Measurements from ENCODE around the gene ATP8A2.

The ATP8A2 gene

DNA sequence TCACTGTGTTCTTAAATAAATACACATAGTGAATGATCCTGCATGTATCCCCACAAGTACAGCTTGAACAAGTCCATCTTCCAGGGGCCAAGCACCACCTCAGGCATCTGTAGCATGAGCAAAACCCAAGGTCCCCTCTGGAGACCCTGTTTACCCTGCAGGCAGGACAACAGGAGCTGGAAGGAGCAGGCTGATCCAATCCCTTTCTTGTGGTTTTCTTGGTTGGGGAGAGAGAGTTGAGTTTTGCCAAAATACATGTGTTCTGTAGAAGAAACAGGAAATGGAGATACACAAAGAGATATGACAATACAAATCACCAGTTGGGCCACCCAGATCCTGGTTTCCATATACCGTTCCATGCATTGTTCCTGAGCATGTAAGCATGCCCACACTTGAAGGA, 587.2 kb downstream of the ATP8A2 start:
- TF ChIP-seq GATA1 (IDR thresholded peaks at IDR 0.05; ENCODE audit: low read depth, low read length) (no peak), POLR2A (IDR thresholded peaks at IDR 0.05; ENCODE audit: low read length) (no peak)
- no peak for DNase-seq

DNA sequence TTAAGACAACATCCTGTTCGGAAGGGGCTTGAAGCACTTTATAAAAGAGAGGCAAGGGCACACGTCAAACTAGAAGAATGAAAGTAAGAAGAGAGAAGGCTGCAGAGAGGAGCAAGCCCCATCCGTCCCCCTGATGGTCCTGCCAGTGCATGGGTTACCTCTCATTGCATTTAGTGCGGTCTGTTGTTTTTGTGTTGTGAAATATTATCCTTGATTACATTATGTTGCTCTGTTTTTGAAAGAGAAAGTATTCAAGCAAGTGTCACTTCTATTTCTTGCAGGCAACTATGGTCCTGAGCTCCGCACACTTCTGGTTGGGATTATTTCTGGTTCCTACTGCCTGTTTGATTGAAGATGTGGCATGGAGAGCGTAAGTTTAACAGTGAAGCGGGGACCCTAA, 589.5 kb downstream of the ATP8A2 start:
- no peak for TF ChIP-seq POLR2A (IDR thresholded peaks at IDR 0.05; ENCODE audit: low read length)
- no peak for TF ChIP-seq GATA1 (IDR thresholded peaks at IDR 0.05; ENCODE audit: low read depth, low read length)
- DNase-seq: no peak

DNA sequence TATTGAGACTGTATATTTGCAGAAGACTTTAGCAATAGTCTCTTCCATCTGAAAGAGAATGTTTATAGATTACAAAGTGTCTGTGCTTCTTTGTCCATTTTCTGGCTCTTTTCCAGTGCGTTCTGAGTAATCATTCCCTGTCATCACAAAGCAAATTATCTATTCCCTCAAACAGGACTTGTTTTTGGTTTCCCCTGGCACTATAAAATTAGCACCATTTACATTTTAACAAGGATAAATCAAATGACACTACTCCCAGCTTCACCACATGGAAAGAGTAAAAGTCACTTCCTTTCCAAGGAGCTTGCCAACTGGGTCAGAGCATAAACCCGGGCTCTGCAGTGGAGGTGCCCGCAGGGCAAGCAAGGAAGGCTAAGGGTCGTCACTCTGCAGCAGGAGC, 591.9 kb downstream of the ATP8A2 start:
- TF ChIP-seq POLR2A (IDR thresholded peaks at IDR 0.05; ENCODE audit: low read length) (no peak), GATA1 (IDR thresholded peaks at IDR 0.05; ENCODE audit: low read depth, low read length) (no peak)
- no peak for DNase-seq

- no peak for DNase-seq
- no peak for TF ChIP-seq POLR2A (IDR thresholded peaks at IDR 0.05; ENCODE audit: low read length)
- no peak for TF ChIP-seq GATA1 (IDR thresholded peaks at IDR 0.05; ENCODE audit: low read depth, low read length)
These were observed 593.8 kb downstream of the ATP8A2 start for GRCh38 chr13:25965596-25965995.

GRCh38 chr13:25966086-25966485, 594.3 kb downstream of the ATP8A2 start:
- TF ChIP-seq POLR2A (IDR thresholded peaks at IDR 0.05; ENCODE audit: low read length) (no peak), GATA1 (IDR thresholded peaks at IDR 0.05; ENCODE audit: low read depth, low read length) (no peak)
- no peak for DNase-seq

DNA sequence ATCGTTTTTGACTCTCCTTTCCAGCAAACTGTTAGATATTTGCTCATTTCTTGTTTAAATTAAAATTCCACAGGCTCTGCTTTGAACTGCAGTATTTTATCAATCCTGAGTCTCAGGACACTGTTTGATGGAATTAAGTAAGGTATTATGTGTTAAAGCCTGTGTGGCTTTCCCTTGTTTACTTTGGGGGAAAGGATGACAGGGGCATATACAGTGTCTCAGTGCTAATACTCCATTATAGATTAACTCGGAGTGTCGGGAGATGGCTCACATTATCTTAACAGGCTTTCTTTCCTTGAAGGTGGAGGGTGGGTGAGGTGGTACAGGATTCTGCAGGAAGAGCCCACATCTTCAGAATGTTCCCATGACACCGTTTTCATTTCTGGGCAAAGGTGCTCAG, 595.4 kb downstream of the ATP8A2 start:
- no peak for DNase-seq
- TF ChIP-seq POLR2A (IDR thresholded peaks at IDR 0.05; ENCODE audit: low read length) (no peak), GATA1 (IDR thresholded peaks at IDR 0.05; ENCODE audit: low read depth, low read length) (no peak)

GRCh38 chr13:25971047-25971446, 599.3 kb downstream of the ATP8A2 start:
- no peak for TF ChIP-seq POLR2A (IDR thresholded peaks at IDR 0.05; ENCODE audit: low read length)
- TF ChIP-seq GATA1 (IDR thresholded peaks at IDR 0.05; ENCODE audit: low read depth, low read length): no peak
- DNase-seq: no peak

DNA sequence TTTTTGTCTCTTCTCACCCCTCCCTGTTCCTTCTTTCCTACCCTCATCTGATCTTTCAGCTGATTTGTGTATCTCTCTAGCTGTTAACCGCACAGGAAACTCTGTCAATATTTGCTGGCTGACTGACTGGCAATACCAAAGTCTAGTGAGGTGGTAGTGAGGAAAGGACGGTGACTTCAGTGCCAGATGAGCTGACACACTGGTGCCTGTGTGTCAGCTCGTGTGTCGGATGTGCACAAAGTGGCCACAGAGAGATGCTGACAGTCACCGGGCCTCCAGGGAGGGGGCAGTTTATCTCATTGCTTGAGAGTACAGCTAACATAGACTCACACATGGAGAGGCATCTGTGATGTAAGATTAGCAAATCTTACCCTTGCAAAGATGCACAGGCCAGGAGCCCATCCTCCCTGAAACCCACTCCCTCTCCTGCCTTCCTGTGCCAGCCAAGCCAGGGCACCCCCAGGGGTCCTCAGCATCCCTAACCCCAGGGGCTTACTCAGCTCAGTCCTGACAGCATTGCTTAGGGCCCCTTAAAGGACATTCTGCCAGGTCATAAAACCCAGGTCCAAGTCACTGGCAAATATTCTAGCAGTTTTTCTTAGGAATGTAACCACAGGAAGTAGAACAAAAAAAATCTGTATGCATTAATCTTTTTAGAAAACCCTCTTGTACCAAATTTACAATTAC, 599.8 kb downstream of the ATP8A2 start:
- TF ChIP-seq POLR2A (IDR thresholded peaks at IDR 0.05; ENCODE audit: low read length) (no peak), GATA1 (IDR thresholded peaks at IDR 0.05; ENCODE audit: low read depth, low read length) (no peak)

GRCh38 chr13:25973085-25973484, 601.3 kb downstream of the ATP8A2 start:
- no peak for TF ChIP-seq POLR2A (IDR thresholded peaks at IDR 0.05; ENCODE audit: low read length)
- no peak for TF ChIP-seq GATA1 (IDR thresholded peaks at IDR 0.05; ENCODE audit: low read depth, low read length)
- no peak for DNase-seq

More for the DNA sequence above, 599.8 kb downstream of the ATP8A2 start:
- no peak for DNase-seq

- no peak for DNase-seq
- no peak for TF ChIP-seq POLR2A (IDR thresholded peaks at IDR 0.05; ENCODE audit: low read length)
- TF ChIP-seq GATA1 (IDR thresholded peaks at IDR 0.05; ENCODE audit: low read depth, low read length): no peak
These were observed 601.8 kb downstream of the ATP8A2 start for GRCh38 chr13:25973576-25973975.

DNA sequence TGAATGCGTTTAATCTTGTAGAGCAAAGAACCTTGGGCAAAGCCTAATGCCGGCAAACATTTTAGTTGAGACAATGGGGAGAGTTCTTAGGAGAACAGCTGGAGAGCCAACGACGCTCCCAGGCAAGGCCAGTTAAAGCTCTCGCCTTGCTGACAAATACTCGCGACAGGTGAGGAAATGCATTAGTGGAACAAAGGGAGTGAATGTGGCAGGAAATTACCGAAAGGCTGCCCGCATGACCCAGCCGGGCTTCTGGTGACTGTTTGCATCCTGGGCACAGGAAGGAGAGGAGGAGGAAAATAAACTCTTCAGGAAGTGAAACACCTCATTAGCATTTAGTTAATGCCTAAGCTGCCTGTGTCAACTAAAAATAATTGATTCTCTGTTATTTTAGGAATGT, 605.4 kb downstream of the ATP8A2 start:
- DNase-seq: no peak
- TF ChIP-seq GATA1 (IDR thresholded peaks at IDR 0.05; ENCODE audit: low read depth, low read length) (no peak), POLR2A (IDR thresholded peaks at IDR 0.05; ENCODE audit: low read length) (no peak)

- TF ChIP-seq GATA1 (IDR thresholded peaks at IDR 0.05; ENCODE audit: low read depth, low read length): no peak
- no peak for TF ChIP-seq POLR2A (IDR thresholded peaks at IDR 0.05; ENCODE audit: low read length)
- DNase-seq: no peak
These were observed 605.9 kb downstream of the ATP8A2 start for GRCh38 chr13:25977671-25978070.

DNA sequence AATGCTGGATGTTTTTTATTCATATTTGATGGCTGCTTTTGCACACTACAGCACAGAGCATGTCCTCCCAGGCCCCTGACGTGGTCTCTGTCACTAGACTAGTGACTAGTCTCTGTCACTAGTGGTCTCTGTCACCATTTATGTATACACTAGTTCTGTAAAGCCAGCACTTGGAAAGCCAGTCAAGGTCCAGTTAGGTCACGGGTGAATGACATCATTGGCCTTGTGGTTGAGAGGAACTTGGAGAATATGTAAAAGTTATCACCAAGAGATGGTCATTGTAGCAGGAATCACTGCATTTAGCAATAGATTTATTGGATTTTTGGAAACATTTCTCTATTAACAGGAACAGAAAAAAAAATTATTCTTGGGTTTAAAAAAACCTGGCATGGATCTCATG, 607.2 kb downstream of the ATP8A2 start:
- no peak for DNase-seq

DNA sequence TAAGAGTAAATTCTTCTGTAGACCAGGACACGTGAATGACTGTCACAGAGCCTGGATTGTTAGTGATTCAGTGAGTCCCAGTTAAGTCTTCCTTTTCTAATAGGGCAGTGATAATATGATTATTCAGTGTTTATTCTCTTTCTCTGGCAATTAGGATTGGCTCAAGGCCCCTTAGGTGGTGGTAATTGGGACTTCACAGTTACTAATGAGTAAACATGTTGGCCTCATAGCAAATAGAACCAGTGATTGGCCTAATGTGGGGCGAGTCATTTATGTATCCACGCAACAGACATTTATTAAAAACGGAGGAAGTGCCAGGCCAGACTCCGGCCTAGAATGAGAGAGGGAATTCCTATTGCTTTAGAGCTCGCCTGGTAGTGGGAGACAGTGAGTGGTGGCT, 607.6 kb downstream of the ATP8A2 start:
- no peak for DNase-seq

More for the DNA sequence above, 607.2 kb downstream of the ATP8A2 start:
- TF ChIP-seq POLR2A (IDR thresholded peaks at IDR 0.05; ENCODE audit: low read length): no peak
- no peak for TF ChIP-seq GATA1 (IDR thresholded peaks at IDR 0.05; ENCODE audit: low read depth, low read length)

DNA sequence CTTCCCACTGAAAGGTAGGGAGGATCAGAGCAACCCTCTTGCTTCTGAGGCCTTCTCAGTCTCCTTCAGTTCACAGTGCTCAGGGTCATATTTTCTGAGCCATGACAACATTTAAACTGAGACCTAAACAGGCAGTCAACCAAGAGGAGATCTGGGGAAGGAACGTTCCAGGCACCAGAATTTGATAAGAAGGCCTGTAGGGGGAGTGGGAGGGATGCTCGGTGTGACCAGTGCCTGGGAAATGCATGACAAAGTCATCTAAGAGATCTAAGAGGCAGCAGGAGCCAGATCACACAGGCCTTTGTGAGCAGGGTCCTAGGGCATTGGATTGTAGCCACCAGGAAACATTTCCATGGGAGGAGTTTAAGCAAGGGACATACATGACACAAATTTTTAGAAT, 608.5 kb downstream of the ATP8A2 start:
- DNase-seq: no peak

More for the DNA sequence above, 607.6 kb downstream of the ATP8A2 start:
- no peak for TF ChIP-seq GATA1 (IDR thresholded peaks at IDR 0.05; ENCODE audit: low read depth, low read length)
- no peak for TF ChIP-seq POLR2A (IDR thresholded peaks at IDR 0.05; ENCODE audit: low read length)

More for the DNA sequence above, 608.5 kb downstream of the ATP8A2 start:
- TF ChIP-seq POLR2A (IDR thresholded peaks at IDR 0.05; ENCODE audit: low read length): no peak
- TF ChIP-seq GATA1 (IDR thresholded peaks at IDR 0.05; ENCODE audit: low read depth, low read length): no peak
